ENCODE measurements around the gene CDCP2.
A peak's percentile ranks its signal among the peaks of the same experiment; 100 is the strongest.

Gene CDCP2
- long read RNA-seq: 0 reads

GRCh38 chr1:54152696-54153095, at the start of gene CDCP2:
CDCP2 (minus strand) TSS chr1:54153000; CDS start chr1:54152922, 78 bp downstream.
- no peak for DNase-seq (ENCODE audit: low read depth in 1 of 2, low spot score in 1 of 2)
- no peaks in the 10 kb centered on the region for H3K27me3 ChIP-seq (ENCODE audit: insufficient read depth, poor library complexity, severe bottlenecking)
- TF ChIP-seq GABPA (IDR thresholded peaks at IDR 0.05; ENCODE audit: low read depth) (no peak), POLR2AphosphoS5 (IDR thresholded peaks at IDR 0.05; ENCODE audit: low read depth) (no peak), CTCF (IDR thresholded peaks at IDR 0.05; ENCODE audit: insufficient read depth, low read length) (no peak), REST (IDR thresholded peaks at IDR 0.05; ENCODE audit: insufficient replicate concordance, low read depth) (no peak), SPI1 (IDR thresholded peaks at IDR 0.05; ENCODE audit: borderline replicate concordance, low read depth) (no peak)
- H3K4me3 ChIP-seq (replicated peaks; ENCODE audit: insufficient read depth, low read length): no peak within 1 kb of the TSS
- no peak within 1 kb of the TSS for H3K27ac ChIP-seq (replicated peaks)

GRCh38 chr1:54200519-54200997, 47.8 kb upstream of the CDCP2 start:
- Histone ChIP-seq H3K27me3 (ENCODE audit: insufficient read depth, poor library complexity, severe bottlenecking) (no peaks in the 10 kb centered on the region), H3K4me3 (replicated peaks; ENCODE audit: insufficient read depth, low read length) (peak overlapping the region; percentile 84), H3K27ac (replicated peaks) (peak overlapping the region; percentile 77)
- DNase-seq (ENCODE audit: low read depth in 1 of 2, low spot score in 1 of 2): no peak
- no peak for TF ChIP-seq REST (IDR thresholded peaks at IDR 0.05; ENCODE audit: insufficient replicate concordance, low read depth)

- no peaks in the 10 kb centered on the region for H3K27me3 ChIP-seq (ENCODE audit: insufficient read depth, poor library complexity, severe bottlenecking)
- peak within 1 kb of the TSS; percentile 77 for H3K27ac ChIP-seq (replicated peaks)
- peak within 1 kb of the TSS; percentile 84 for H3K4me3 ChIP-seq (replicated peaks; ENCODE audit: insufficient read depth, low read length)
- peak; percentile 98 to 99 for DNase-seq (ENCODE audit: low read depth in 1 of 2, low spot score in 1 of 2)
- TF ChIP-seq REST (IDR thresholded peaks at IDR 0.05; ENCODE audit: insufficient replicate concordance, low read depth): peak; percentile 64
- no peak for TF ChIP-seq CTCF (IDR thresholded peaks at IDR 0.05; ENCODE audit: insufficient read depth, low read length)
- TF ChIP-seq POLR2AphosphoS5 (IDR thresholded peaks at IDR 0.05; ENCODE audit: low read depth): peak; percentile 89
- peak; percentile 51; the same call in 1 of the 2 replicates for TF ChIP-seq SPI1 (IDR thresholded peaks at IDR 0.05; ENCODE audit: borderline replicate concordance, low read depth)
- TF ChIP-seq GABPA (IDR thresholded peaks at IDR 0.05; ENCODE audit: low read depth): no peak
These were observed 47.1 kb upstream of the CDCP2 start, which contains the start of the genes CYB5RL and MRPL37 for GRCh38 chr1:54199765-54200518. CYB5RL (minus strand) TSS chr1:54200030; CDS start chr1:54195616, 4,414 bp downstream. MRPL37 (plus strand) TSS chr1:54200167; CDS start chr1:54200244, 77 bp downstream.
